ENCODE measurements around the gene PFKM. TPM values are rescaled to one million over a fixed set of nuclear protein-coding genes. Genes with fewer than 3 reads are reported as not detected.

The PFKM gene
- polyA plus RNA-seq, 1 donor = 304 TPM

- DNase-seq = no peak
Observed at GRCh38 chr12:48187916-48188695, 68.9 kb downstream of the PFKM start.

GRCh38 chr12:48189331-48190125 is 70.4 kb downstream of the PFKM start:
- peak; percentile 67 for DNase-seq

- no peak for DNase-seq
Observed at GRCh38 chr12:48191096-48191495, 71.9 kb downstream of the PFKM start.

- no peak for DNase-seq
Observed at GRCh38 chr12:48192861-48193260, 73.7 kb downstream of the PFKM start.

GRCh38 chr12:48193623-48194022 is 74.5 kb downstream of the PFKM start:
- DNase-seq = no peak

GRCh38 chr12:48194799-48195201 is 75.6 kb downstream of the PFKM start:
- no peak for DNase-seq

Other genes with a start within 250 kb of the PFKM start
- 0.75 TPM for gene VDR, start 214.4 kb upstream of the PFKM start, polyA plus RNA-seq (ENCODE audit: insufficient read length)
- 45.8 TPM for gene TMEM106C, start 155.8 kb upstream of the PFKM start, polyA plus RNA-seq (ENCODE audit: insufficient read length)
- 6.6 TPM for gene COL2A1, start 114.9 kb upstream of the PFKM start, polyA plus RNA-seq (ENCODE audit: insufficient read length)
- gene SENP1, start 13.3 kb upstream of the PFKM start, polyA plus RNA-seq (ENCODE audit: insufficient read length) = 14.4 TPM
- 59.2 TPM for gene ASB8, start 38.2 kb downstream of the PFKM start, polyA plus RNA-seq (ENCODE audit: insufficient read length)
- gene CCDC184, start 64.3 kb downstream of the PFKM start, polyA plus RNA-seq (ENCODE audit: insufficient read length) = 1.7 TPM
- not detected for gene OR10AD1, start 83.9 kb downstream of the PFKM start, polyA plus RNA-seq (ENCODE audit: insufficient read length)
- 14.8 TPM for gene ZNF641, start 231.6 kb downstream of the PFKM start, polyA plus RNA-seq (ENCODE audit: insufficient read length)

Measured in hindlimb muscle (tissue), 1 donor.